GM21576 (cell line): ENCODE data around the gene TMEM209.
"Not testable (repeated sequence)": the region's sequence is repeated elsewhere in the genome, so short reads cannot be mapped to it uniquely, and the experiment has no call there.

Experiments
- ATAC-seq: cut with Tn5 transposase; IDR thresholded peaks from one replicate; pipeline ENCODE4 v1.9.1; 2021; ENCODE audit warnings: mild to moderate bottlenecking, moderate library complexity; ENCODE audit not compliant: unreplicated experiment

TMEM209 gene

GRCh38 chr7:130218806-130219620 is 13.8 kb upstream of the TMEM209 start:
- no peak for ATAC-seq

- ATAC-seq = no peak
Measured at GRCh38 chr7:130216750-130217149, 11.5 kb upstream of the TMEM209 start.

- no peak for ATAC-seq
Measured at GRCh38 chr7:130216025-130216424, 10.8 kb upstream of the TMEM209 start.

- ATAC-seq = no peak
Measured at GRCh38 chr7:130213828-130214227, 8.6 kb upstream of the TMEM209 start.

- no peak for ATAC-seq
Measured at GRCh38 chr7:130210181-130210935, 5.2 kb upstream of the TMEM209 start.

- no peak for ATAC-seq
Measured at GRCh38 chr7:130208516-130208915, 3.3 kb upstream of the TMEM209 start.

- no peak for ATAC-seq
Measured at GRCh38 chr7:130207642-130208041, 2.4 kb upstream of the TMEM209 start, which contains the start of gene SSMEM1. TSS of gene SSMEM1 (plus strand) at chr7:130207860. CDS start at chr7:130207911, 51 bp downstream.

- ATAC-seq = no peak
Measured at GRCh38 chr7:130207033-130207432, 1.8 kb upstream of the TMEM209 start.

- no peak for ATAC-seq
Measured at GRCh38 chr7:130201796-130202195, 3.4 kb downstream of the TMEM209 start.

- no peak for ATAC-seq
Measured at GRCh38 chr7:130197094-130197493, 8.1 kb downstream of the TMEM209 start.

- ATAC-seq = no peak
Measured at GRCh38 chr7:130196476-130196875, 8.7 kb downstream of the TMEM209 start.

- no peak for ATAC-seq
Measured at GRCh38 chr7:130195396-130195795, 9.8 kb downstream of the TMEM209 start.

- ATAC-seq = no peak
Measured at GRCh38 chr7:130191791-130192190, 13.4 kb downstream of the TMEM209 start.

- ATAC-seq = no peak
Measured at GRCh38 chr7:130189343-130189742, 15.9 kb downstream of the TMEM209 start.

GRCh38 chr7:130187360-130187759 is 17.8 kb downstream of the TMEM209 start:
- ATAC-seq = no peak

GRCh38 chr7:130184349-130184748 is 20.9 kb downstream of the TMEM209 start:
- not testable (repeated sequence) for ATAC-seq

- ATAC-seq = peak; percentile 88
Measured at GRCh38 chr7:130182990-130183389, 22.2 kb downstream of the TMEM209 start.

GRCh38 chr7:130181263-130181605 is 24.0 kb downstream of the TMEM209 start:
- ATAC-seq = no peak

- no peak for ATAC-seq
Measured at GRCh38 chr7:130180571-130181262, 24.5 kb downstream of the TMEM209 start.

GRCh38 chr7:130179631-130180030 is 25.6 kb downstream of the TMEM209 start:
- ATAC-seq = no peak

GRCh38 chr7:130178251-130178650 is 27.0 kb downstream of the TMEM209 start:
- ATAC-seq = no peak
